SH-SY5Y (cell line): Measurements from ENCODE around the gene PUS7.

Experiments used
- GATA2 ChIP-seq: IDR thresholded peaks from 2 replicates; pipeline ENCODE4 v1.6.1; 2011; ENCODE audit warnings: mild to moderate bottlenecking, low read depth, low read length
- GATA3 ChIP-seq: IDR thresholded peaks from 2 replicates; pipeline ENCODE4 v1.6.1; 2011; ENCODE audit warnings: low read depth, mild to moderate bottlenecking, low read length, moderate library complexity

- TF ChIP-seq GATA2 (no peak), GATA3 (no peak)
These were observed 82.7 kb downstream of the PUS7 start for GRCh38 chr7:105439174-105439893.
